Measurements from ENCODE around the gene STIM2.

The STIM2 gene

GRCh38 chr4:26899991-26900390 is 39.4 kb downstream of the STIM2 start:
- no peaks in the 10 kb centered on the region for H3K27me3 ChIP-seq (ENCODE audit: insufficient read depth, poor library complexity, severe bottlenecking)
- no peak overlapping the region for H3K27ac ChIP-seq (ENCODE audit: poor library complexity, severe bottlenecking)
- no peak overlapping the region for H3K4me3 ChIP-seq (ENCODE audit: severe bottlenecking)
- no peaks in the 10 kb centered on the region for H3K9me3 ChIP-seq (ENCODE audit: severe bottlenecking)
- no peak for DNase-seq (ENCODE audit: low spot score)
- TF ChIP-seq, protein P1, sequence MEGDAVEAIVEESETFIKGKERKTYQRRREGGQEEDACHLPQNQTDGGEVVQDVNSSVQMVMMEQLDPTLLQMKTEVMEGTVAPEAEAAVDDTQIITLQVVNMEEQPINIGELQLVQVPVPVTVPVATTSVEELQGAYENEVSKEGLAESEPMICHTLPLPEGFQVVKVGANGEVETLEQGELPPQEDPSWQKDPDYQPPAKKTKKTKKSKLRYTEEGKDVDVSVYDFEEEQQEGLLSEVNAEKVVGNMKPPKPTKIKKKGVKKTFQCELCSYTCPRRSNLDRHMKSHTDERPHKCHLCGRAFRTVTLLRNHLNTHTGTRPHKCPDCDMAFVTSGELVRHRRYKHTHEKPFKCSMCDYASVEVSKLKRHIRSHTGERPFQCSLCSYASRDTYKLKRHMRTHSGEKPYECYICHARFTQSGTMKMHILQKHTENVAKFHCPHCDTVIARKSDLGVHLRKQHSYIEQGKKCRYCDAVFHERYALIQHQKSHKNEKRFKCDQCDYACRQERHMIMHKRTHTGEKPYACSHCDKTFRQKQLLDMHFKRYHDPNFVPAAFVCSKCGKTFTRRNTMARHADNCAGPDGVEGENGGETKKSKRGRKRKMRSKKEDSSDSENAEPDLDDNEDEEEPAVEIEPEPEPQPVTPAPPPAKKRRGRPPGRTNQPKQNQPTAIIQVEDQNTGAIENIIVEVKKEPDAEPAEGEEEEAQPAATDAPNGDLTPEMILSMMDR (IDR thresholded peaks at IDR 0.05; ENCODE audit: poor library complexity, severe bottlenecking) = no peak
- H3K4me1 ChIP-seq (ENCODE audit: insufficient read depth, poor library complexity, severe bottlenecking) = peaks cover 10% of the 10 kb centered on the region
- ATAC-seq (ENCODE audit: low read depth) = no peak
- H3K36me3 ChIP-seq (ENCODE audit: low read depth) = no peaks in the 10 kb centered on the region

- no peak overlapping the region for H3K27ac ChIP-seq (ENCODE audit: poor library complexity, severe bottlenecking)
- no peaks in the 10 kb centered on the region for H3K9me3 ChIP-seq (ENCODE audit: severe bottlenecking)
- ATAC-seq (ENCODE audit: low read depth) (no peak), DNase-seq (ENCODE audit: low spot score) (no peak)
- H3K4me1 ChIP-seq (ENCODE audit: insufficient read depth, poor library complexity, severe bottlenecking) = peaks cover 6% of the 10 kb centered on the region
- no peak overlapping the region for H3K4me3 ChIP-seq (ENCODE audit: severe bottlenecking)
- TF ChIP-seq, protein P1 (IDR thresholded peaks at IDR 0.05; ENCODE audit: poor library complexity, severe bottlenecking) = no peak
- no peaks in the 10 kb centered on the region for H3K27me3 ChIP-seq (ENCODE audit: insufficient read depth, poor library complexity, severe bottlenecking)
- no peaks in the 10 kb centered on the region for H3K36me3 ChIP-seq (ENCODE audit: low read depth)
Measured at GRCh38 chr4:26900765-26901164, 40.1 kb downstream of the STIM2 start.

DNA sequence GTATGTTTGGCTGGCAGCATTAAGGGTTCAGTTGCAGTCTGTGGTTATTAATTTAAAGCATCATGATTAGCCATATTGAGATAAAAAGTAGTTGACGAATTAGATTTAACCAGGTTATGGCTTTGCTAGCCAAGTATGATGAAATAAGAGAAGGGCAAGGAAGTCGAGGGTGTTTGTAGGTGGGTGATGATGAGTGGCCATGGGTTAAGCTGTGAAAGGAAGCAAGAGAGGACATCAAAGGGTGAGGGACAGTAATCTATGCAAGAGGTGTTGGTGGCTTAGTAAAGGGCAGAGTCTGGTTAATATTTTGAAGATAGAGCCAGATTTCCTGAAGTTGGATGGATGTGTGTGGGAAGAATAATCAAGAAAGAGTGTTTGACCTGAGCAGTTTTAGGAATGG is 44.5 kb downstream of the STIM2 start:
- Histone ChIP-seq H3K9me3 (ENCODE audit: severe bottlenecking) (peaks cover 2% of the 10 kb centered on the region), H3K36me3 (ENCODE audit: low read depth) (no peaks in the 10 kb centered on the region), H3K27me3 (ENCODE audit: insufficient read depth, poor library complexity, severe bottlenecking) (no peaks in the 10 kb centered on the region), H3K27ac (ENCODE audit: poor library complexity, severe bottlenecking) (no peak overlapping the region), H3K4me1 (ENCODE audit: insufficient read depth, poor library complexity, severe bottlenecking) (no peaks in the 10 kb centered on the region), H3K4me3 (ENCODE audit: severe bottlenecking) (no peak overlapping the region)
- no peak for ATAC-seq (ENCODE audit: low read depth)
- DNase-seq (ENCODE audit: low spot score) = no peak
- TF ChIP-seq, protein P1 (IDR thresholded peaks at IDR 0.05; ENCODE audit: poor library complexity, severe bottlenecking) = no peak

GRCh38 chr4:26907731-26908599 is 47.3 kb downstream of the STIM2 start:
- Histone ChIP-seq H3K36me3 (ENCODE audit: low read depth) (no peaks in the 10 kb centered on the region), H3K4me3 (ENCODE audit: severe bottlenecking) (no peak overlapping the region), H3K9me3 (ENCODE audit: severe bottlenecking) (peaks cover 2% of the 10 kb centered on the region), H3K27me3 (ENCODE audit: insufficient read depth, poor library complexity, severe bottlenecking) (no peaks in the 10 kb centered on the region), H3K4me1 (ENCODE audit: insufficient read depth, poor library complexity, severe bottlenecking) (no peaks in the 10 kb centered on the region), H3K27ac (ENCODE audit: poor library complexity, severe bottlenecking) (no peak overlapping the region)
- TF ChIP-seq, protein P1 (IDR thresholded peaks at IDR 0.05; ENCODE audit: poor library complexity, severe bottlenecking) = no peak
- DNase-seq (ENCODE audit: low spot score) (no peak), ATAC-seq (ENCODE audit: low read depth) (no peak)

DNA sequence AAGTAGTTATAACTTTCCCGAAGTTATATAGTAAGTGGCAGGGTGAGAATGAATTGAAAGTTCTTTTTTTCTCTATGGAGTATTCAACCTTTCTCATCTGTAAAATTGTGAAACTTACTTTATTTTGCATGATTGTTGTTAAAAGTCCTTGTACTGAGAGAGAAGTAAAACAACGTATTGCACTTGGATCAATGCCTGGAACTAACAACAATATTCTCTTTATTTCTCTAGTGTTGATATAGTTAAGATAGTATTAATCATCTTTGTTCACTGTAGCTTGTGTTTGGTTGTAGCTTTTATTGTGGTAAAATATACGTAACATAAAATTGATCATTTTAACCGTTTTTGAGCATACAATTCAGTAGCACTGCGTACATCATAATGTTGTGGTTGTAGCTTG is 48.7 kb downstream of the STIM2 start:
- no peaks in the 10 kb centered on the region for H3K27me3 ChIP-seq (ENCODE audit: insufficient read depth, poor library complexity, severe bottlenecking)
- no peaks in the 10 kb centered on the region for H3K4me1 ChIP-seq (ENCODE audit: insufficient read depth, poor library complexity, severe bottlenecking)
- TF ChIP-seq, protein P1 (IDR thresholded peaks at IDR 0.05; ENCODE audit: poor library complexity, severe bottlenecking) = no peak
- ATAC-seq (ENCODE audit: low read depth) = no peak
- no peaks in the 10 kb centered on the region for H3K36me3 ChIP-seq (ENCODE audit: low read depth)
- no peak overlapping the region for H3K4me3 ChIP-seq (ENCODE audit: severe bottlenecking)
- no peak for DNase-seq (ENCODE audit: low spot score)
- peaks cover 2% of the 10 kb centered on the region for H3K9me3 ChIP-seq (ENCODE audit: severe bottlenecking)
- no peak overlapping the region for H3K27ac ChIP-seq (ENCODE audit: poor library complexity, severe bottlenecking)
